Activated CD4-positive, alpha-beta T cell treated with anti-CD3 and anti-CD28 coated beads, Interleukin-2, Interleukin-4, amounts not matched to agents 100 ng/mL and 50 ng/mL, durations not matched to agents 16 hours and 8 hours (primary cell): Measurements from ENCODE around the gene BMPR1B.
"Not testable (repeated sequence)": the region's sequence is repeated elsewhere in the genome, so short reads cannot be mapped to it uniquely, and the experiment has no call there.

Experiments used
- DNase-seq: peaks from one replicate; pipeline ENCODE4 v3.0.0-alpha.2; 2020; ENCODE audit warnings: low spot score

Gene BMPR1B

DNA sequence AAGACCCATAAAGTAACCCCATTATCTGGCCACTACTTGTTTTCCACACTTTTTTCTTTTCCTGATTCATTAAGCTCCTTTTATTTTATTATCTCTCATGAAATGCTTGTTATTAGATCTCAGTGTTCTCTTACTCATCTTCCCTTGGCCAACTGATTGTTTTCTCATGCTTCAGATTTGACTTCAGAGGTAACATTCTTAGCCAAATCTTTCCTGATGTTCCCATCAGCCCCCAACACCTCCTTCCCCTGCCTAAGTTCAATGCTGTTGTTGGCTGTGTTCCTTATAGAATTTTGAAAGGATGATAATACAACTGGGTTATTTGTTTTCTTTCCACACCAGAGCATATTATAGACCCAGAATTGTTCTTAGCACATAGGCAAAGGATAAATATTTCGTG lies 75.6 kb downstream of the BMPR1B start:
- no peak for DNase-seq

DNA sequence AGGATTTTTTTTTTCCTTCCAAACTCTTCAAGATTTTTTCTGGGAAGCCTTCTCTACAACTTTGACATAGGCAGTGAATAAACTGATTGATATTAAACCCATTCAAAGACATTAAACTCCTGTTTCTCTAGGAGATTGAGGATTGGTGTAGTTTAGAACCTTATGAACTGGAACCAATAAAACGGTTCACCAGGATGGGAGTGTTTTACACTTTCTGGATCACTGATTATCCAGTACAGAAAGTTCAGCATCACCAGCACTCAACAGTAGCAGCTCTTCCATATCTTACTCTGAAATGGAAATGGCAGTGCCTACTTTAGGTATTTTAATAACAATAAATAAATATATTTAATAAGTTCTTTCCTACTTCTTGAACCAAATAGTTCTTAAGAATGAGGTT lies 76.7 kb downstream of the BMPR1B start:
- no peak for DNase-seq

DNA sequence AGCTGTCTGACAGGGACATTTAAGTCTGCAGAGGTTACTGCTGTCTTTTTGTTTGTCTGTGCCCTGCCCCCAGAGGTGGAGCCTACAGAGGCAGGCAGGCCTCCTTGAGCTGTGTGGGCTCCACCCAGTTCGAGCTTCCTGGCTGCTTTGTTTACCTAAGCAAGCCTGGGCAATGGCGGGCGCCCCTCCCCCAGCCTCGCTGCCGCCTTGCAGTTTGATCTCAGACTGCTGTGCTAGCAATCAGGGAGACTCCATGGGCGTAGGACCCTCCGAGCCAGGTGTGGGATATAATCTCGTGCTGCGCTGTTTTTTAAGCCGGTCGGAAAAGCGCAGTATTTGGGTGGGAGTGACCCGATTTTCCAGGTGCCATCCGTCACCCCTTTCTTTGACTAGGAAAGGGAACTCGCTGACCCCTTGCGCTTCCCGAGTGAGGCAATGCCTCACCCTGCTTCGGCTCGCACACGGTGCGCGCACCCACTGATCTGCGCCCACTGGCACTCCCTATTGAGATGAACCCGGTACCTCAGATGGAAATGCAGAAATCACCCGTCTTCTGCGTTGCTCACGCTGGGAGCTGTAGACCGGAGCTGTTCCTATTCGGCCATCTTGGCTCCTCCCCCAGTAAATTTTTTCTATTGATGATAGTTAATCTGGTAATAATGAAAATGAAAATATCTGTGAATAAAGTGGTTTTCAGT lies 83.6 kb downstream of the BMPR1B start:
- DNase-seq: not testable (repeated sequence)

DNA sequence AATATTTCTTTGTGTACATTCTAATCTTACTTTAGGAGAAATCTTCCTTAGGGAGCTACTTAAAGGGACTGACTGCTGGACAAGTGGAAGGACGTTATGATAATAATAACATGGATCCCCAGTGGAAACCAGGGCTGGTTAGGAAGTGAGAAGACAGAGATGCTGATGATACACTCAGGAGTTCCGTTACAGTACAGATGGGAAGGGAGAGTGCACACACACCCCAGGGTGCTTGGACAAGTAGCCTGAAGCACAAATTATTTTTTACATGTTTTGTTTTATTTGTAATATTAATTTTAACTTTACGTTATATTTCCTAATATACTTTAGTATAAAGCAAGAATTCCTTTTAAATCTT lies 84.1 kb downstream of the BMPR1B start:
- no peak for DNase-seq

DNA sequence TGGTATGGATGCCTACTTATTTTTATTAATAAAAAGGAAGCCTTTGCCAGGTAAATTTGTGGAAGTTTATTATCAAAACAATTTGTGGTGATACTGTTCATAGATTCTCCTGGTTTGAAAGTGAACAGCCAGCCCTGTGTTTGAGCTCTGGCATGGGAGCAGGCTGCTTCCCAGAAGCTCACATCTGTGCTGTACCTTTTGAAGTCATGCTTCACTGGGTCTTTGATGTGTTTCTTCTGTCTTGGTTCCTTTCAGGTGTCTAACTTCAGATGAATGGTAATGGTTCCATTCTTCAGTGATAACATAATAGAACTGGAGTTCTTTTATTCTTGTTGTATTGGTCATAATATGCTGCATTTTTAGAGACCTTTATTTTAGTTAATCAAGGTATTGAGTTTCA lies 85.5 kb downstream of the BMPR1B start:
- DNase-seq: no peak

DNA sequence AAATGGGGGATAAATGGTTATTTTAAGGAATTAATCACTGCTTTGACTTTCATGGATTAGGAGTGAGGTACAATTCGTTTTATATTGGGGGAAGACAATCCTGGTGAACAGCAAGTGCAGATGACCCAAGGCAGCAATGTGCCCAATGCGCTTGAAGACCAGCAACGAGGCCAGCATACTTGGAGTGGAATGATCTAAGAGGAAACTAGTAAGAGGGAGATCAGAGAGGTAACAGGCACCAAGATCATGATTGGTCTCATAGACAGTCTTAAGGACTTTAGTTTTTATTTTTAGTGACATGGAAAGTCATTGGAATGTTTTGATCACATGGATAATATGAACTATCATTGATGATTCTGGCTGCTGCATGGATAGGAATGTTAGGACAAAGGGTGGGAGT lies 90.6 kb downstream of the BMPR1B start:
- no peak for DNase-seq

- no peak for DNase-seq
Measured at GRCh38 chr4:94849901-94850300, 92.1 kb downstream of the BMPR1B start.

GRCh38 chr4:94852616-94853015 lies 94.9 kb downstream of the BMPR1B start:
- no peak for DNase-seq

DNA sequence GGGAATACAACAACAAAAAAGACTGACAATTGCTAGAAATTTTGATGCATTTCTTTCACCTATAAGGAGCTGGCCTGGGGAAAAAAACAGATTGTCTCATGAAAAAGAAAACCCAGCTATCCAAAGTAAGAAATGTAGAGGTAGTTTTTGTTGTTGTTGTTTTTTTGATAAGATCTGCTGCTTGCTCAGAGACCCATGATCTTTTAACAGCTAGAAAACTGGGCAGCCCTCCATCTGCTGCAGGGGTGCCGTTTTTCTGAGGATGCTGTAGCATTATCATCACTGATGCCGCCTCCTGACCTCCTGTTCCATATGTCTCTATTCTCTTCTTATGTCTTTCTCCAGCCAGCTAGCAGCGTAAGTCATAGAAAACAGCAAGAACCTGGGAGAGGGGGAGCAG lies 98.3 kb downstream of the BMPR1B start:
- no peak for DNase-seq

DNA sequence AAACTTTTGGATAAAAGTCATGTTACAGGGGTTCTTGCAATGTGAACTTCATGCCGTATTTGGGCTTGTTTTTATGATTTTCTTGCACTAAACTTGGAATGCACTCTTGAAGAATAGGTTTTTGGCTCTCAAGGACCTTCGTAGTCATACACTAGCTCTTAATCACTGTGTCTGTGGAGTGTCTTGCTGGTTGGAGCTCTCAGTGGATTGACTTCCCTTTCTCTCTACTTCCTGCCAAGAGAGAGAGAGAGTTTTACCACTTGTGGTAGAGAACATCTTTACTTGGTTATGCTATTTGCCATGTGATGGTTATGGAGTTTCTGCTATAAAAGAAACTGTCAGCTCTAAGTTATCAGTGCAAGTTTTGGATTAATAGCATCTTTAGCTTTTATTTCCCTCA lies 112.4 kb downstream of the BMPR1B start:
- DNase-seq: no peak

DNA sequence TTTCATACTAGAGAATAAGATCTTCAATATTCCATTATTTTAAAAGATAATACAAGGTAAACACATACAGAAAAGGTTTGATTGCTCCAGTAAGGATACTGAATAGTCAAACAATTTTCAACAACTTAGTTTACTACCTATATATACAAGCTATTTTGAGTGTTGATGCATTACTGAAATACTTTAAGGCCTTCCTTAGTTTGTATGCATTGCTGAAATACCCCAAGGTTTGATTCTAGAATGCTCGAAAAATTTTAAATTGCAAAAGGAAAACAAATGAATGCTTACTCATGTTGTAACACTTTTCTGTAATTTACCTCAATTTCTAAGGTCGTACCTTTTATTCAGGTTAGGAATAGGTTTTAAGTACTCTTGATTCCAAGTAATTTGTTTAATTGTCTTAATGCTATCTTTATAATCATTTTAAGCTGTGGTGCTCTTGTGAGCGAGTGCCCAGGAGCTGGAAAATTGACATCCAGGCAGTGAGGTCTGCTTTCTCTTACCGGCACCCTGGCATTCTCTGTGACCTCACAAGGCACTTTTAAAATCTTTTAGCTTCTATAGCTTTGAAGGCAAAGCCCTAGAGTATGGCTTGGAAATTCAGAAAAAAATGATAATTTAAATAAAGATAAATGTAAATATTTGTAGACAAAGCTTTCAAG lies 114.0 kb downstream of the BMPR1B start:
- no peak for DNase-seq

- no peak for DNase-seq
Measured at GRCh38 chr4:94877973-94878372, 120.2 kb downstream of the BMPR1B start.

DNA sequence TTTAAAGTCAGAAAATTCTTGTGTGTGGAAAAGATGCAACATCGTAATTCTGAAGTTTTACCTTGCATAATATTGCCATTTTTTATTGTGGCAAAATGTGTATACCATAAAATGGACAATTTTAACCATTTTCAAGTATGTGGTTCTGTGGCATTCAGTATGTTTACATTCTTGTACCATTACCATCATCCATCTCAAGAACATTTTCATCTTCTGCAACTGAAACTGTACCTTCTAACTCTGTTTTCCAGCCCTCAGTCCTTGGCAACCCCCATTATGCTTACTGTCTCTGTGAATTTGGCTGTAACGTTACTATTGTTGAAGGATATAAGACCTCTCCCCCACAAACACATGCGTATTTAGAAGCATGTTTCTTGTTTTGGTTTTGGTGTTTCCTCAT lies 123.2 kb downstream of the BMPR1B start:
- no peak for DNase-seq

- no peak for DNase-seq
Measured at GRCh38 chr4:94882756-94883155, 125.0 kb downstream of the BMPR1B start.

- DNase-seq: no peak
Measured at GRCh38 chr4:94887027-94887426, 129.3 kb downstream of the BMPR1B start.

DNA sequence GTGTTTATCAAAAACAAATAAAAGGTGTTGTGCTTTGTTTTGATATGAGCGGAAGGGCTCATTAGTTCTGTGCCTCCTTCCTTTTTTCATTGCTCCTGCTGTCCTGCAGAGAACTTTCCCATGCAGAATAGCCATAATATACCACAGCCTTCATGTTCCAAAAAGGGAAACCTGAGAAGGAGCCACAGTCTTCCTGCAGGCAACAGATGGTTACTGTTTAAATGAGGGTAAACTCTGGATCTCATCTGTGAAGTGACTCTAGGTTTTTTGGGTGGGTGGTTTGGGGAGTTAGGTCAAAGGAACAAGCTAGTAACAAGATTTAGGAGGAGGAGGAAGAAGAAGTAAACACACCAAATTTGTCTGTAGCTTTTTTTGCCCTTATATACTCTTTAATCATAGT lies 131.8 kb downstream of the BMPR1B start:
- DNase-seq: no peak

GRCh38 chr4:94889946-94890345 lies 132.2 kb downstream of the BMPR1B start:
- no peak for DNase-seq

DNA sequence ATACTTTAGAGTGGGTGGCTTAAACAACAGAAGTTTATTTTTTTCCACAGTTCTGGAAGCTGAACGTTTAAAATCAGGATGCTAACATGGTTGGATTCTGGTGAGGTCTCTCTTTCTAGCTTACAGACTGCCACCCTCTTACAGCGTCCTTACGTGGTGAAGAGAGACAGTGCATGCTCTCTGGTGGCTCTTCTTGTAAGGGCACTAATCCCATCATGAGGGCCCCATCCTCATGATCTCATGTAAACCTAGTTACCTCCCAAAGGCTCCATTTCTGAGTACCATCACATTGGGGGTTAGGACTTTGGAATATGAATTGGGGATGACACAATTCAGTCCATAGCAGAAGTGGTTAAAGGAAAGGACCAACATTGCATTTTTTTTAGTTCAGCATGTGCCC lies 132.8 kb downstream of the BMPR1B start:
- DNase-seq: no peak

GRCh38 chr4:94892051-94892450 lies 134.3 kb downstream of the BMPR1B start:
- DNase-seq: no peak

- no peak for DNase-seq
Measured at GRCh38 chr4:94895081-94895480, 137.3 kb downstream of the BMPR1B start.

- DNase-seq: no peak
Measured at GRCh38 chr4:94897023-94897422, 139.3 kb downstream of the BMPR1B start.

DNA sequence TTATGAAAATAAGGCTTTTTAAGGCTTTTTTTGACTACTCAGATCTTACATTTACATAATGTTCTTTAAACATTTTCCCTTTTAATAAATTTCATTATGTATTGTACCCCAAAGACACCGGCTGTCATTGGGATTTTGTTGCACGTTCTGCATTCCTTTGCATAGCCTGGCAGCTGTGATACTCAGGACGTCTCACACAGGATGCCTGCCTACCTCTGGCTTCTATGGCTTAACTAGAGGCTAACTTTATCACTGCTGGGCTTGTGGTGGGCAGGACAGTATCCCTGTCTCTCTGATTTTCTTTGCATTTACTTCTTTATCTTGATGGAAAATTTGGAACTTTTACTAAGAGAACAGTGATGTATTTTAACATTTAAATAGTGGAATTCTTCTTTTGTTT lies 147.8 kb downstream of the BMPR1B start:
- no peak for DNase-seq

GRCh38 chr4:94909645-94910044 lies 151.9 kb downstream of the BMPR1B start:
- no peak for DNase-seq

- no peak for DNase-seq
Measured at GRCh38 chr4:94911106-94911505, 153.4 kb downstream of the BMPR1B start.
